AG20443 (cell line): ENCODE data around the gene RSPH4A.
"Not testable (repeated sequence)": the region's sequence is repeated elsewhere in the genome, so short reads cannot be mapped to it uniquely, and the experiment has no call there.

Experiments
- DNase-seq: peaks from one replicate; pipeline ENCODE4 v3.0.0; 2012; ENCODE audit warnings: low spot score, mixed read lengths

Gene RSPH4A

DNA sequence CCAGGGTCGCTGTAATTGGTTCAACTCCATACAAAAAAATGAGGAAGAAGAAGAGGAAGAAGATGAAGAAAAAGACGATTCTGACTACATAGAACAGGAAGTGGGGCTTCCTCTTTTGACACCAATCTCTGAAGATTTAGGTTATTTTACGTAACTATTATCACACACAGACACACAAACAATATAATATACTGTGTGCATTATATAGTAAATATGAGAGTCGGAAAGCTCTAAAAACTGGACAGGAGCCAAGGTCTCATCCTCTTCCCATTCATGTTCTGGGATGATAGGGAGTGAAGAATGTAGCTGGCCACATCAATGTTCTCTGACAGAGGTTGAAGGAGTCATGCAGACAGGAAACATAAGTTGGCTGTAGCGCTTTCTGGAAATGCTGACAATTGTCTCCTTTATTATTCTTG is 13.3 kb downstream of the RSPH4A start:
- DNase-seq, result no peak

DNA sequence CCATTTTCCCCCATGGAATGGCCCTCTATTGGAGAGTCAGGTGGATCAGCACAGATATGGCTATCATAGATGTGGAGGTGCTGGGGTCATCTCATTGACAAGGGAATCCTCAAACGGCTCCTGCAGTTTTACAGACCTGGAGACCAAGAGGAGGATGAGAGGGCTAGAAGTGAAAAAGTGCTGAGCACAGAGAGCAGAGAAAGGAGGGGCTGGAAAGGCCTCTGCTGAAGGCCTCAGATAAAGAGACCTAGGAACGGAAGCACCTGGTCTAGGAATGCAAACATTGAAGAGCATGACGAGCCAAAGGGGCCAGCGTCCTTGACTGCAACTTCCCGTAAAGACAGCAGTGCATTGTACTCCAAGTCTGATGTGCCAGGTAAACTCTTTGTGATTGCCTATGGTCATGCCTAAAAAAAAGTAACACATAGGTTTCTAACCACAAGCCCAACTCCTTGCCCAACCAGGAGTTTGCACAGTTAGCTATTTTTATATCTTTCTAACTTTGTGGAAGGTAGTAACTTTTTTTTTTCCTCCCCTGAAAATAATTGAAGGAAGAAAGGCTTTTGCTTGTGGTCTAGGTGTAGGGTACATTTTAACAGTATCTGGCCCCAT is 15.2 kb downstream of the RSPH4A start:
- DNase-seq, result no peak

DNA sequence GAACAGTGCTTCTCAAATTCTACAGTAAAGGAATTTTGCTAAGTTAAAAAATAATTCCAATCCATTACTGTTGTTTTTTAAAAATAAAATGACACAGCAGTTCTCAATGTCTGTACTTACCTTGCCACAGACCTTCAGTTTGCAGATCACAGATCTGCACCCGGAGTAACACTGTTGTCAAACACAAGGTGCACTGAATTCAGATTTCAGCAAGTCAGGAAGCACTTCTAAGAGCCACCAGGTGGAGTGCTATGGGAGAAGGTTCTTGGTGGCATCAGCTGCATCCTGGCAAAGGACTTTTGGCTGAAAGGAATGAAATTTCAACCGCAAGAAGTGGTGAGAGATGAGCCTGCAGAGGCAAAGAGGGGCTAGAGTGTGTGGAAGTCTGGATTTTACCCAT is 17.4 kb downstream of the RSPH4A start:
- no peak for DNase-seq

DNA sequence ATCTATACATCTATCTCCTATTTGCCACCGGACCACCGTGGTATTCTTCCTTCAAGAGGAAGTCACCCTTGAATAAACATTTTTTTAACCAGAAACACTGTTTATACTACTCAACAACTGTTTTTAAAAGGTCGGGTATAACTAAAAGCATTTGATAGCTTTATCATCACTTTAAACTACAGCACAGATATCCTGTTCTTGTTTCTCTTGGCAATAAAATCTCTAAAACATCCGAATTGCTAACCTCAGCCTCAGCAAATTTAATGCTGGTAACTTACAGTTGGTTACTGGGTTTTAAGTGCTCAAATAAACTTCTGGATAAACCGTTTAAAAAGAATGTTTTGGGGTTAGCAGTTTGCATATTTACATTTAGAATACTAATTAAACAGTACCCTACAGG is 31.9 kb downstream of the RSPH4A start:
- no peak for DNase-seq

DNA sequence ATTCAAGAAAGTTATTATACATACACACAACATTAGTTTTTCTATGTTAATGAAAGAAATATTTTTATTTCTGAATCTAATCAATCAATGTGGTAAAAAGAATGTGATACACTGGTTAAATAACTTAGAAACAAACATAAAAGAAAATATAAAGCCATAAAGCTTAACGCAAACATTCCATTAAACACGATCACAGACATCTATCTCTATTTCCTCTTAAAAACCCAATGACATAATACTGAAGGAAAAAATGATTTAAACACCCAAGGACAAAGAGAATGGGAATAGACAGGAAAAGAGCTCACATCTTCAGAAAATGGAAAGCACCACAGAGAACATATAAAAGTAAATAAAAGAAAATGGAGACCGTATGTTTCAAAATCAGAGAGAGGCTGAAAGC is 32.9 kb downstream of the RSPH4A start:
- DNase-seq, result no peak

DNA sequence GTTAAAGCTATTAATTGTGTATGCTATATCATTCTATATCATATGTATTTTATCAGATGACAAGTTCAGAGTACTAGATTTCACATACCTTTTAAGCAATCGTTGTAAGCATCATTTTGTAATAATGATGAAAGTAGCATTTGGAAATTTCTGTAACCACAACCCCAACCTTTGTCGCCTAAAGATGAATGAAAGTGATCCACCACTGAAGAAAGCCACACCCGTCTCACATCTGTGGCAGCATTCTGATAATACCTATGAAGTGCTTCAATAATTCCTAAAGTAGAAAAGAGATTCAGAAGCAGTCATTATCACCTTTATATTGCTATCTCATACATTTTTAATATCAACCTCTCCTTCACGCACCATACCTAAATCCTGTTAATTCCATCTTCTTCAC is 35.6 kb downstream of the RSPH4A start:
- no peak for DNase-seq

DNA sequence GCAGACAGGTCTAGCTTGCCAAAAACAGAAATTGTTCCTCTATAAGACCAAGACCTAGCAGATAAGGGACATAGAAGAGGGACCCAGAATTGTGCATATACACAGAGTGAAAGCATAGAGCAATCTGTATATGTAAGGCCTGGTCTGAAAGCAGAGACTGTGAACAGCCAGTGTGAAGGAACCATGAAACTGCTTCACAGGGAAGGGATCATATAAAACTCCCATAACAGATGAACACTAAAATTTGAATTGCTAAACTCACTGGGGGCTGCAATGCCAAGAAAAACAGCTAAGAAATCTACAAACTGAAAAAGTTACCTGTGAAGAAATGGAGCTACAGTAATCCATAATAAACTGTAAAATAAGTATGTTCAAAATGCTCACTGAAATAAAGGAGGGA is 45.3 kb downstream of the RSPH4A start:
- no peak for DNase-seq

DNA sequence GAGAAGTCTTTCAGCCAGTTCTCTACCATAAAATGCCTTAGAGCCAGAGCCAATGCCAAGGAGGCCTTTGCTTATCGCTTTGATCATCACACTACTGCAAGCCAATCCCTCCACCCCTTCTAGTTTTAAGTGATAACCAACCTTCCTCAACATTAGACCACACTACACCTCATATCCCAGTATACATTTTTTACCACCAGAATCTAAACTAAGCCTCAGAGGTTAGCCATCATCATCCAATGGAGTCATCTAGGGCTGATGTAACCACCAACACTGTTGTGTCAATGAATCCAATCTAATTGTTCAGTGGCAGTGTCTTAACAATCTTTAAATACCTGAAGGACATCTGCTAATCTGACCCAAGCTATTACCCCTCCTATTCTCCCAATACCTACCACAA is 45.9 kb downstream of the RSPH4A start:
- DNase-seq, result no peak

DNA sequence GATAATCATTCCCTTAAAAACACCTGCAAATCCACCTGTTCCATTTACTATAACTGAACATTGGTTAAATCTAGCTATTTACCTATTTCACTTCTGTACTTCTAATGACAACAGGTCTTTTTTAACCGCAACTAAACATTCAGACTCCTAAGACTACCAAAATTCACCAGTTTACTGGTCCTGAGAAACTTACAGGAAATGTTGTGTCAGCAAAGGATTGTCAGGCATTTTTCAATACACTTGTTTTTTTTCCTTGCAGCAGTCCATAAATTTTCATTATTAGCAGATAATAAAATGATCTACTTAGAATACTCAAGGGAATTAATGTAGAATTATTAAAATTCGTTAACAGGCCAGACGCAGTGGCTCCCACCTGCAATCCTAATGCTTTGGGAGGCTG is 47.0 kb downstream of the RSPH4A start:
- no peak for DNase-seq

DNA sequence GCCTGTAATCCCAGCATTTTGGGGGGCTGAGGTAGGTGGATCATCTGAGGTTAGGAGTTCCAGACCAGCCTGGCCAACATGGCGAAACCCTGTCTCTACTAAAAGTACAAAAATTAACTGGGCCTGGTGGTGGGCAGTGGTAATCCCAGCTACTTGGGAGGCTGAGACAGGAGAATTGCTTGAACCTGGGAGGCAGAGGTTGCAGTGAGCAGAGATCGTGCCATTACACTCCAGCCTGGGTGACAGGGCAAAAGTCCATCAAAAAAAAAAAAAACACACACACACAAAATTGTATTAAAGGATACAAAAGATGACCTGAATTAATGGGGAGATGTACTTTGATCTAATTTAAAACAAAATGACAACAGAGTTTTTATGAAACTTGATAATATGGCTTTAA is 47.9 kb downstream of the RSPH4A start:
- DNase-seq, result not testable (repeated sequence)

DNA sequence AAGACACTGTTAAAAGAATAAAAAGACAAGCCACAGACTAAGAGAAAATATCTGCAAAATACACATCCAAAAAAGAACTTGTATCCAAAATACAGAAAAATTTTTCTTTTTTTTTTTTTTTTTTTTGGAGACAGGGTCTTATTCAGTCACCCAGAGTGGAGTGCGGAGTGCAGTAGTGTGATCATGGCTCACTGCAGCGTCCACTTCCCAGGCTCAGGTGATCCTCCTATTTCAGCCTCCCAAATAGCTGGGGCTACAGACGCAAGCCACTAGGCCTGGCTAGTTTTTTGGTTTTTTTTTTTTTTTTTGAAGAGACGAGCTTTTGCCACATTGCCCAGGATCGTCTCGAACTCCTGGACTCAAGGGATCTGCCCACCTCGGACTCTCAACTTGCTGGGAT is 49.2 kb downstream of the RSPH4A start:
- DNase-seq, result no peak

DNA sequence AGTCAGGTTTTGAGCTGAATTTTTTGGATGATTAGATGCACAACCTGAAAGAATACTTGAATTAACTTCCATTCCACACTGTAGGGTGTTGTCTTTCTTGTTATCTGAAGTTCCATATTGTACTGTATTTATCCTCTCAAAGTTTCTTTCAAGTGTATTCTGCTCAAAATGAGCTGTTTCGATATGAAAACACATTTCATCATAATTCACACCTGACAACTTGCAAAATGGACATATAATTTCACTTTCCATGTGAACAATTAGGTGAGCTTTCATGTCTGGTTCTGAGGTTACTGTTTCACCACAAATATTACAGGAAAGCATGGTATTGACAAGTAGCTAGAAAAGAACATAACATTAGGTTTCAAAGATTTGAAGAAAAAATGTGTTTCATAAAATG is 50.6 kb downstream of the RSPH4A start:
- DNase-seq, result no peak

DNA sequence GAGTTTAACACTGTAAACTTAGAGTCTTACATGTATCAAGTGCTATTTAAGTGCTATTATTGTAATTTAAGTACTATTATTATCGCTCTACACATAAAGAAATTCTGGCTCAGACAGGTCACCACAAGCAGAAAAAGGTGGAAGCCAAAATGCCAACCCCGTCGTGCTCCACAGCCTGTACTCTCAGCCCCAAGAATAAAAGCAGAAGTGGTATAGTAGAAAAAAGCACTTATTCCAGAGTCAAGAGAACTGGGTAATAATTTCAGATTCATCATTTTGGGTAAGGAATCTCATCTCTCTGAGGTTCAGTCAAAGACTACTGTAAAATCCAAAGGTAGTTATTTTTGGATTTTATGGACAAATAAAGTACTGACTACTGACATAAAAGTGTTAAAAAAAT is 51.3 kb downstream of the RSPH4A start:
- no peak for DNase-seq

DNA sequence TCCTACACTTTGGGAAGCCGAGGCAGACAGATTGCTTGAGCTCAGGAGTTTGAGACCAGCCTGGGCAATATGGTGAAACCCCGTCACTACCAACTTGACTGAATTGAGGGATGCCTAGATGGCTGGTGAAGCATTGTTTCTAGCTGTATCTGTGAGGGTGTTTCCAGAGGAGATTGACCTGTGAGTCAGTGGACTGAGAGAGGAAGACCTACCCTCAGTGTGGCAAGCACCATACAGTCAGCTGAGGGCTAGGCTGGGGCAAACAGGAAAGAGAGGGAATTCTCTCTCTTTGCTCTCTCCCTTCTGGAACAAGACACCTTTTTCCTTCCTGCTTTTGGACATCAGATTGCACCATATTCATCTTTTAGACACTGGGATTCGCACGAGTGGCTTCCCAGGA is 56.0 kb downstream of the RSPH4A start:
- DNase-seq, result no peak

DNA sequence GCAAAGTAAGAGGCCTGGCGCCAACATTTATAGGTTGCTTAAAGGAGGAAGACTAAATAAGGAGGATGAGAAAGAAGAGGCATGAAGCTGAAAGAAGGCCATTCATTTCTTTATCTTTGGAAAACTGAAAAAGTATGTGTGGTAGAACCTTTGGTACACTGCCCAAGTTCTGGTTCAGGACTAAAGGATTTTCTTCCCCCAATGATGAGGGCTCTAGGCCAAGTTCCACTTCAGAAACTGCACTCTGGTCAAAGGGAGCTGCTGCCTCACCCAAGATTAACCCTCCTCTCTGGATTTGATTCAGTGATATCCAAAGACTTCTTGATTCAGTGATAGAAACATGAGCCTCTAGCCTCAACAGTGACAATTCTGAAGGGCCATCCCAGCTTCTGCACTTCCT is 59.7 kb downstream of the RSPH4A start:
- no peak for DNase-seq

DNA sequence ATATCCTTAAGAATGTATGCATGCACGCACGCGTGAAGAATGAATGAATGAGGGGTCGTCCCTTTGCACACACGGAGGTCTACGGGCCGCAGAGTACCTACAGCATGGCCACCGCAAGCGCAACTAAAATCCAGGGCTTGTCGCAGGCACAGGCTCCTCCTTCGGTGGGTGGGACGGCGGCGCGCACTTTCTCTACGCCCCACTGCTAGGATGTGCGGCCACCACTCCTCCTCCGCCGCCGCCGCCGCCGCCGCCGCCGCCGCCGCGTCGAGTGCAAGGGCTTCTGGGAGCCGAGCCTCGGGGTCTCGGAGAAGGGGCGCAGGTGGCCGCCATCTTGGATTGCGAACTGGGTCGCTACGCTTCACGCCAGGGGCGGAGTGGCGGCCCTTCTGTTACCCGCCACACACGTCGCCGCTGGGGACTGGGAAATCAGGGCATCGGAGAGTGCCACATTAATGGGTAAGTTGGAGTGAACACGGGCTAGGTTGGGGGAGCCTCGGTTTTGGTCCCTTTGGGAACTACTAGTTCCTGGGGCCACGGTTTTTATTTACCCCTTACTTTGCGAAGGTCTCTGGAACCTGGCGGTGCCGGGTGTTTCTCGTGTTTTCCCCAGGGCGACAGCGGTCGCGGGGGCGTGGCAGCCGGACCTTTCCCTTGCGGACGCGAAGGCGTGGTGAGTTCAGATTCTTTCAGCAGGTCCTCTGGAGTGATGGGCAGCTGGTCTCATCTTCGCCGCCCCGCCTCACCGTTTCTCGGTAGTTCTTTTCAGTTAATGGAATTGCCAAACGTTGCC is 64.8 kb downstream of the RSPH4A start, which contains the start of gene KPNA5:
Gene KPNA5, plus strand, starts transcription at position 332 of the 793 bp plus-strand sequence. Its CDS starts 124 bp downstream, at position 456.
- peak; percentile 96 for DNase-seq

DNA sequence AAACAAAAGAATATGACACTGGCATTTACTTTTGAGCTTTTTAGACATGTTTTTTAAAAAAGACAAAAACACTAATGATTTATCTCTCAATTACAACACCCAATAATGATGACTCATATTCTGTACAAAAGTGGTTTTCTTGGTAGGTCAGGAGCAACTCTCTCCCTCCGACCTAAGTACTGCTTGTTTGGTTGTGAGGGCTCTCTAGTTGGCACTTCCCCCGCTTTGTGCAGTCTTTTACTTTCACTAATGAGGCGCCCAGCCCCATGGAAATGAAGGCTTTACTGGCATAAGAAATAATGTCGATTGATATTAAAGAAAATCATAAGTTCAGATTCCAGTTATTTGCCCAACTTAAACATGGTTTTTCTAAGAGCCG is 66.0 kb downstream of the RSPH4A start:
- peak; percentile 41 for DNase-seq
